ENCODE results near the gene ERICH6B. TPM values are rescaled to one million over a fixed set of nuclear protein-coding genes. Genes with fewer than 3 reads are reported as not detected.

ERICH6B gene
- total and polyA plus RNA-seq, 2 experiments from 2014 or later, result not detected

DNA sequence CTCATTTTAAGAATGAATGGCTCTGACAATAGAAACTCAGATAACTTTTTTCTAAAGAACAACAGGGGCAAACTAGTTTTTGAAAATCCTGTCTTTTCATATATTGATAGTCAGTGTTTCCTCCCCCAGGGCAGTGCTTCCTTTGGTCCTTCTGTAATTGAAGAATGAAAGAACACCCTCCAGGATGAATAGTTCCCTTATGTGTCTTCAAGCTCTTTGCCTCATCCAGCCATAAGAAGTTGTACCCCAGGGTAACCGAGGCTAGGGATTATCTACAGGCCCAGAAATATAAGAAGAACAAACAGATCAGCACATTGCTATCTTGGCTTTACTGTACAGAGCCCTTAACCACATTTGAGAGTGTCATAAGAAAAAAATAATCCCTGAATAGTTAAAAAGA lies 12.1 kb upstream of the ERICH6B start:
- Histone ChIP-seq H3F3A (replicated peaks; ENCODE audit: low read depth) (no peaks in the 10 kb centered on the region), H3K4me1 (ENCODE audit: insufficient read depth) (peaks cover 20% of the 10 kb centered on the region), H3K27ac (ENCODE audit: low read depth) (no peak overlapping the region), H3K79me2 (replicated peaks; ENCODE audit: insufficient read depth) (no peaks in the 10 kb centered on the region), H3K4me3 (no peak overlapping the region), H3K36me3 (ENCODE audit: insufficient read depth) (no peaks in the 10 kb centered on the region), H3K4me2 (peak overlapping the region; percentile 34; the same call in 1 of the 2 replicates), H4K20me1 (replicated peaks; ENCODE audit: insufficient read depth) (no peaks in the 10 kb centered on the region), H3K9me2 (ENCODE audit: insufficient read depth) (peaks cover 4% of the 10 kb centered on the region; the same call in 1 of the 2 replicates), H2AFZ (peak overlapping the region; percentile 10; the same call in 1 of the 2 replicates), H3K27me3 (ENCODE audit: insufficient read depth) (no peaks in the 10 kb centered on the region)
- peaks cover 14% of the 10 kb centered on the region for H3K4me1 Mint-ChIP-seq
- no peaks in the 10 kb centered on the region for H3K27me3 Mint-ChIP-seq (ENCODE audit: insufficient read depth, low read depth, poor library complexity)
- H3K36me3 Mint-ChIP-seq (ENCODE audit: low read depth), result no peaks in the 10 kb centered on the region
- no peak overlapping the region for H3K4me3 Mint-ChIP-seq
- ATAC-seq (no peak), DNase-seq (ENCODE audit: low spot score) (no peak)
- no peaks in the 10 kb centered on the region for H3K9me3 Mint-ChIP-seq
- no peak for TF ChIP-seq EZH2 (IDR thresholded peaks at IDR 0.05; ENCODE audit: low read depth, unreplicated experiment)
- TF ChIP-seq, protein P1, sequence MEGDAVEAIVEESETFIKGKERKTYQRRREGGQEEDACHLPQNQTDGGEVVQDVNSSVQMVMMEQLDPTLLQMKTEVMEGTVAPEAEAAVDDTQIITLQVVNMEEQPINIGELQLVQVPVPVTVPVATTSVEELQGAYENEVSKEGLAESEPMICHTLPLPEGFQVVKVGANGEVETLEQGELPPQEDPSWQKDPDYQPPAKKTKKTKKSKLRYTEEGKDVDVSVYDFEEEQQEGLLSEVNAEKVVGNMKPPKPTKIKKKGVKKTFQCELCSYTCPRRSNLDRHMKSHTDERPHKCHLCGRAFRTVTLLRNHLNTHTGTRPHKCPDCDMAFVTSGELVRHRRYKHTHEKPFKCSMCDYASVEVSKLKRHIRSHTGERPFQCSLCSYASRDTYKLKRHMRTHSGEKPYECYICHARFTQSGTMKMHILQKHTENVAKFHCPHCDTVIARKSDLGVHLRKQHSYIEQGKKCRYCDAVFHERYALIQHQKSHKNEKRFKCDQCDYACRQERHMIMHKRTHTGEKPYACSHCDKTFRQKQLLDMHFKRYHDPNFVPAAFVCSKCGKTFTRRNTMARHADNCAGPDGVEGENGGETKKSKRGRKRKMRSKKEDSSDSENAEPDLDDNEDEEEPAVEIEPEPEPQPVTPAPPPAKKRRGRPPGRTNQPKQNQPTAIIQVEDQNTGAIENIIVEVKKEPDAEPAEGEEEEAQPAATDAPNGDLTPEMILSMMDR (conservative IDR thresholded peaks at IDR 0.05; ENCODE audit: low read depth in 2 of 2), result no peak
- TF ChIP-seq ZNF114 (CRISPR knock-in tag; IDR thresholded peaks at IDR 0.05), result no peak
- TF ChIP-seq NANOG (IDR thresholded peaks at IDR 0.05; ENCODE audit: borderline replicate concordance), result no peak
- TF ChIP-seq, protein P2, sequence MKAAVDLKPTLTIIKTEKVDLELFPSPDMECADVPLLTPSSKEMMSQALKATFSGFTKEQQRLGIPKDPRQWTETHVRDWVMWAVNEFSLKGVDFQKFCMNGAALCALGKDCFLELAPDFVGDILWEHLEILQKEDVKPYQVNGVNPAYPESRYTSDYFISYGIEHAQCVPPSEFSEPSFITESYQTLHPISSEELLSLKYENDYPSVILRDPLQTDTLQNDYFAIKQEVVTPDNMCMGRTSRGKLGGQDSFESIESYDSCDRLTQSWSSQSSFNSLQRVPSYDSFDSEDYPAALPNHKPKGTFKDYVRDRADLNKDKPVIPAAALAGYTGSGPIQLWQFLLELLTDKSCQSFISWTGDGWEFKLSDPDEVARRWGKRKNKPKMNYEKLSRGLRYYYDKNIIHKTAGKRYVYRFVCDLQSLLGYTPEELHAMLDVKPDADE (IDR thresholded peaks at IDR 0.05), result no peak
- TF ChIP-seq ZNF331 (CRISPR knock-in tag; IDR thresholded peaks at IDR 0.05; ENCODE audit: low read depth), result no peak
- no peak overlapping the region for H3K27ac Mint-ChIP-seq

DNA sequence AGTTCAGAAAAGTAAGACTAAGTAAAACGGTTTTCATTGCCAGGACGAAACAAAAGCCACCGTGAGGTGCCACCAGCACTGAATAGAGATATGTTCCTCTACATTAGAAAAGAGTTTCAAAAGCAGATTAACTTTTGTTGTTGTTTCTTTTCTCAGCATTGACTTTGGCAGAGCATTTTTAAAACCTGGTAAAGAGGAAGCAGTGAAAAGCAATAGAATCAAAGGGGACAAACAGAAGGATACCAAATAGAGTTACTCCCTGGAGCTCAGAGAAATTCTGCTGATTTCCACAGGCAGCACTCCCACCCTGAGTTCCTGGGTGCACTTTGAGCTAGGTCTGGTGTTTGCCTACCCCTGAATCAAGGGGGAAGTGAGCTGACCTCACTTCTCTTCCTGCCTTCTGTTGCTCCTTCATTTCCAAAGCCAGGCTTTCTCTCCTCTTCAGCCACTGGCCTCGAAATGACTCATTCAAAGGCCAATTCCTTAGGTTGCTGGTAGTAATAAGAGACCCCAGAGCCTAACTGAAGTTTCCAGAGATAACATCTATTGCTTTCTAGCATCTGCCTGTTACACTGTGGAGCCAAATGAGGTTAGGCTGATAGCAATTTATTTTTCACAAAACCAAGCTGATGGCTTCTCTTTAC lies 11.3 kb upstream of the ERICH6B start:
- Histone ChIP-seq H3K9me2 (ENCODE audit: insufficient read depth) (peaks cover 4% of the 10 kb centered on the region; the same call in 1 of the 2 replicates), H3K4me3 (no peak overlapping the region), H3K79me2 (replicated peaks; ENCODE audit: insufficient read depth) (no peaks in the 10 kb centered on the region), H3F3A (replicated peaks; ENCODE audit: low read depth) (no peaks in the 10 kb centered on the region), H3K4me2 (peak overlapping the region; percentile 44), H4K20me1 (replicated peaks; ENCODE audit: insufficient read depth) (no peaks in the 10 kb centered on the region), H3K27ac (ENCODE audit: low read depth) (no peak overlapping the region), H3K36me3 (ENCODE audit: insufficient read depth) (no peaks in the 10 kb centered on the region), H2AFZ (peak overlapping the region; percentile 10; the same call in 1 of the 2 replicates), H3K4me1 (ENCODE audit: insufficient read depth) (peaks cover 20% of the 10 kb centered on the region), H3K27me3 (ENCODE audit: insufficient read depth) (no peaks in the 10 kb centered on the region)
- H3K4me1 Mint-ChIP-seq, result peaks cover 21% of the 10 kb centered on the region
- H3K36me3 Mint-ChIP-seq (ENCODE audit: low read depth), result no peaks in the 10 kb centered on the region
- ATAC-seq (peak; percentile 56), DNase-seq (ENCODE audit: low spot score) (no peak)
- H3K9me3 Mint-ChIP-seq, result no peaks in the 10 kb centered on the region
- H3K27me3 Mint-ChIP-seq (ENCODE audit: insufficient read depth, low read depth, poor library complexity), result no peaks in the 10 kb centered on the region
- H3K27ac Mint-ChIP-seq, result no peak overlapping the region
- H3K4me3 Mint-ChIP-seq, result no peak overlapping the region
- TF ChIP-seq, protein P3, sequence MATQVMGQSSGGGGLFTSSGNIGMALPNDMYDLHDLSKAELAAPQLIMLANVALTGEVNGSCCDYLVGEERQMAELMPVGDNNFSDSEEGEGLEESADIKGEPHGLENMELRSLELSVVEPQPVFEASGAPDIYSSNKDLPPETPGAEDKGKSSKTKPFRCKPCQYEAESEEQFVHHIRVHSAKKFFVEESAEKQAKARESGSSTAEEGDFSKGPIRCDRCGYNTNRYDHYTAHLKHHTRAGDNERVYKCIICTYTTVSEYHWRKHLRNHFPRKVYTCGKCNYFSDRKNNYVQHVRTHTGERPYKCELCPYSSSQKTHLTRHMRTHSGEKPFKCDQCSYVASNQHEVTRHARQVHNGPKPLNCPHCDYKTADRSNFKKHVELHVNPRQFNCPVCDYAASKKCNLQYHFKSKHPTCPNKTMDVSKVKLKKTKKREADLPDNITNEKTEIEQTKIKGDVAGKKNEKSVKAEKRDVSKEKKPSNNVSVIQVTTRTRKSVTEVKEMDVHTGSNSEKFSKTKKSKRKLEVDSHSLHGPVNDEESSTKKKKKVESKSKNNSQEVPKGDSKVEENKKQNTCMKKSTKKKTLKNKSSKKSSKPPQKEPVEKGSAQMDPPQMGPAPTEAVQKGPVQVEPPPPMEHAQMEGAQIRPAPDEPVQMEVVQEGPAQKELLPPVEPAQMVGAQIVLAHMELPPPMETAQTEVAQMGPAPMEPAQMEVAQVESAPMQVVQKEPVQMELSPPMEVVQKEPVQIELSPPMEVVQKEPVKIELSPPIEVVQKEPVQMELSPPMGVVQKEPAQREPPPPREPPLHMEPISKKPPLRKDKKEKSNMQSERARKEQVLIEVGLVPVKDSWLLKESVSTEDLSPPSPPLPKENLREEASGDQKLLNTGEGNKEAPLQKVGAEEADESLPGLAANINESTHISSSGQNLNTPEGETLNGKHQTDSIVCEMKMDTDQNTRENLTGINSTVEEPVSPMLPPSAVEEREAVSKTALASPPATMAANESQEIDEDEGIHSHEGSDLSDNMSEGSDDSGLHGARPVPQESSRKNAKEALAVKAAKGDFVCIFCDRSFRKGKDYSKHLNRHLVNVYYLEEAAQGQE (IDR thresholded peaks at IDR 0.05; ENCODE audit: unreplicated experiment), result no peak
- no peak for TF ChIP-seq ZNF114 (CRISPR knock-in tag; IDR thresholded peaks at IDR 0.05)
- TF ChIP-seq, protein P2 (IDR thresholded peaks at IDR 0.05), result no peak
- no peak for TF ChIP-seq EZH2 (IDR thresholded peaks at IDR 0.05; ENCODE audit: low read depth, unreplicated experiment)
- TF ChIP-seq STAT1 (IDR thresholded peaks at IDR 0.05; ENCODE audit: unreplicated experiment), result no peak
- no peak for TF ChIP-seq EZH2phosphoT487 (IDR thresholded peaks at IDR 0.05; ENCODE audit: unreplicated experiment)
